Renal cortical epithelial cell (primary cell): Measurements from ENCODE around the gene INPP5J. TPM values are rescaled to one million over a fixed set of nuclear protein-coding genes. Genes with fewer than 3 reads are reported as not detected.
A peak's percentile ranks its signal among the peaks of the same experiment; 100 is the strongest.
"Not testable (repeated sequence)": the region's sequence is repeated elsewhere in the genome, so short reads cannot be mapped to it uniquely, and the experiment has no call there.

ENCODE experiments used
- DNase-seq: peaks from one replicate; pipeline ENCODE4 v3.0.0-alpha.2; 2011; ENCODE audit warnings: low read depth
- total RNA-seq: library from RNA; depleted of rRNA; stranded (reverse); fragments of >200 nt; gene quantifications from 2 replicates; pipeline ENCODE4 v1.2.3, GENCODE V29; 2014

INPP5J gene
- 0.87 and 4.0 TPM in 2 replicates for total RNA-seq

- DNase-seq: peak; percentile 47
Observed at GRCh38 chr22:31122532-31123291, at the start of gene INPP5J. INPP5J (plus strand) TSS chr22:31122966; CDS start chr22:31123015, 49 bp downstream.

- DNase-seq: not testable (repeated sequence)
Observed at GRCh38 chr22:31073125-31073524, 49.6 kb upstream of the INPP5J start.

GRCh38 chr22:31073545-31074145 lies 49.1 kb upstream of the INPP5J start:
- not testable (repeated sequence) for DNase-seq

- DNase-seq: no peak
Observed at GRCh38 chr22:31075961-31076360, 46.8 kb upstream of the INPP5J start.

- DNase-seq: no peak
Observed at GRCh38 chr22:31077681-31078080, 45.1 kb upstream of the INPP5J start.

- not testable (repeated sequence) for DNase-seq
Observed at GRCh38 chr22:31078389-31078788, 44.4 kb upstream of the INPP5J start.

GRCh38 chr22:31079095-31079642 lies 43.6 kb upstream of the INPP5J start:
- no peak for DNase-seq

GRCh38 chr22:31080164-31080847 lies 42.5 kb upstream of the INPP5J start:
- DNase-seq: no peak

- peak; percentile 72 for DNase-seq
Observed at GRCh38 chr22:31080848-31081649, 41.7 kb upstream of the INPP5J start, which contains the start of gene SMTN. SMTN (plus strand) TSS chr22:31081318; CDS start chr22:31083259, 1,941 bp downstream.

- peak; percentile 52 for DNase-seq
Observed at GRCh38 chr22:31081963-31082605, 40.7 kb upstream of the INPP5J start.

GRCh38 chr22:31082606-31083376 lies 40.0 kb upstream of the INPP5J start:
- peak; percentile 53 for DNase-seq

- peak; percentile 57 for DNase-seq
Observed at GRCh38 chr22:31083377-31083768, 39.4 kb upstream of the INPP5J start.

- DNase-seq: peak; percentile 49
Observed at GRCh38 chr22:31083923-31084810, 38.6 kb upstream of the INPP5J start.

GRCh38 chr22:31084811-31085492 lies 37.8 kb upstream of the INPP5J start:
- no peak for DNase-seq

GRCh38 chr22:31085493-31085824 lies 37.3 kb upstream of the INPP5J start:
- DNase-seq: no peak

GRCh38 chr22:31085928-31086327 lies 36.8 kb upstream of the INPP5J start:
- no peak for DNase-seq

- no peak for DNase-seq
Observed at GRCh38 chr22:31086703-31087330, 35.9 kb upstream of the INPP5J start.

- DNase-seq: no peak
Observed at GRCh38 chr22:31087744-31088215, 35.0 kb upstream of the INPP5J start.
